BE2C (cell line): ENCODE measurements around the gene ATG2B.
A peak's percentile ranks its signal among the peaks of the same experiment; 100 is the strongest.

ENCODE experiments used
- DNase-seq: peaks from one replicate; pipeline ENCODE4 v3.0.0-alpha.2; 2020
- H3K27me3 ChIP-seq: fragments of 250-450 bp; sonication (Bioruptor Pico); 2 replicates; pipeline ENCODE4 v1.5.1; 2020; ENCODE audit warnings: mild to moderate bottlenecking
- H3K36me3 ChIP-seq: fragments of 250-450 bp; sonication (Bioruptor Pico); 2 replicates; pipeline ENCODE4 v1.5.1; 2020; ENCODE audit warnings: mild to moderate bottlenecking
- H3K4me1 ChIP-seq: fragments of 250-450 bp; sonication (Bioruptor Pico); 2 replicates; pipeline ENCODE4 v1.5.1; 2020
- H3K4me3 ChIP-seq: 2 replicates; pipeline ENCODE4 v1.5.1; 2011; ENCODE audit warnings: low read depth, low read length
- H3K9me3 ChIP-seq: fragments of 250-450 bp; sonication (Bioruptor Pico); 2 replicates; pipeline ENCODE4 v1.5.1; 2020
- TF ChIP-seq, protein P1 (sequence below): IDR thresholded peaks from 2 replicates; pipeline ENCODE4 v1.5.1; 2012; ENCODE audit warnings: mild to moderate bottlenecking, low read depth, low read length

ATG2B gene

GRCh38 chr14:96261772-96262655, 101.1 kb downstream of the ATG2B start:
- no peaks in the 10 kb centered on the region for H3K36me3 ChIP-seq
- TF ChIP-seq, protein P1, sequence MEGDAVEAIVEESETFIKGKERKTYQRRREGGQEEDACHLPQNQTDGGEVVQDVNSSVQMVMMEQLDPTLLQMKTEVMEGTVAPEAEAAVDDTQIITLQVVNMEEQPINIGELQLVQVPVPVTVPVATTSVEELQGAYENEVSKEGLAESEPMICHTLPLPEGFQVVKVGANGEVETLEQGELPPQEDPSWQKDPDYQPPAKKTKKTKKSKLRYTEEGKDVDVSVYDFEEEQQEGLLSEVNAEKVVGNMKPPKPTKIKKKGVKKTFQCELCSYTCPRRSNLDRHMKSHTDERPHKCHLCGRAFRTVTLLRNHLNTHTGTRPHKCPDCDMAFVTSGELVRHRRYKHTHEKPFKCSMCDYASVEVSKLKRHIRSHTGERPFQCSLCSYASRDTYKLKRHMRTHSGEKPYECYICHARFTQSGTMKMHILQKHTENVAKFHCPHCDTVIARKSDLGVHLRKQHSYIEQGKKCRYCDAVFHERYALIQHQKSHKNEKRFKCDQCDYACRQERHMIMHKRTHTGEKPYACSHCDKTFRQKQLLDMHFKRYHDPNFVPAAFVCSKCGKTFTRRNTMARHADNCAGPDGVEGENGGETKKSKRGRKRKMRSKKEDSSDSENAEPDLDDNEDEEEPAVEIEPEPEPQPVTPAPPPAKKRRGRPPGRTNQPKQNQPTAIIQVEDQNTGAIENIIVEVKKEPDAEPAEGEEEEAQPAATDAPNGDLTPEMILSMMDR = peak; percentile 18; the same call in 1 of the 2 replicates
- H3K4me3 ChIP-seq = no peak overlapping the region
- H3K27me3 ChIP-seq = no peaks in the 10 kb centered on the region
- H3K4me1 ChIP-seq = peaks cover 4% of the 10 kb centered on the region
- no peaks in the 10 kb centered on the region for H3K9me3 ChIP-seq
- DNase-seq = no peak

GRCh38 chr14:96261053-96261452, 102.1 kb downstream of the ATG2B start:
- Histone ChIP-seq H3K4me1 (no peaks in the 10 kb centered on the region; the same call in none of the 2 replicates), H3K36me3 (no peaks in the 10 kb centered on the region), H3K4me3 (no peak overlapping the region), H3K9me3 (no peaks in the 10 kb centered on the region), H3K27me3 (no peaks in the 10 kb centered on the region)
- TF ChIP-seq, protein P1 = no peak
- DNase-seq = no peak

DNA sequence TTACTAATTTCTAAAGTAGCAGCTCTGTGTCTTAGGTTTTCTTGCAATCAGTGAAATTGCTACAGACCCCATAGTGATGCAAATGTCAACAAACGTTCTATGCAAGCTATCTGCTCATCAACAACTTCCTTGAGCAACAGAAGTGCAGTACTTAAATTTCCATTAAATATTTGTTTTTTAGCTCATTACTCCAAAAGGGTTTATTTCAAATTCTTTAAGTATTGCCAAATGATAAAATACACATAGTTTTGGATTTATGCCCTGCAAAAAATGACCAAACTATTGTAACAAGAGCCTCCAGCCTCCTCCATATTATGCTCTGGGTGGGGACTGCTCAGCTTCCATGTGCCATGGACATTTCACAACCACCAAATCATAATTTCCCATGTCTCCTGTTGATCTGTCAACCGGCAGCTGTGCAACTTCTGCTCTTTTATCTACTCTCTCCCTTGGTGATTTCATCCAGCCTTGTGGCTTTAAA, 102.8 kb downstream of the ATG2B start:
- no peaks in the 10 kb centered on the region for H3K9me3 ChIP-seq
- TF ChIP-seq, protein P1 = no peak
- DNase-seq = no peak
- no peaks in the 10 kb centered on the region for H3K27me3 ChIP-seq
- no peaks in the 10 kb centered on the region; the same call in none of the 2 replicates for H3K4me1 ChIP-seq
- H3K36me3 ChIP-seq = no peaks in the 10 kb centered on the region
- no peak overlapping the region for H3K4me3 ChIP-seq

GRCh38 chr14:96257900-96258299, 105.2 kb downstream of the ATG2B start:
- Histone ChIP-seq H3K27me3 (no peaks in the 10 kb centered on the region), H3K4me1 (peaks cover under 1% of the 10 kb centered on the region), H3K4me3 (no peak overlapping the region), H3K9me3 (no peaks in the 10 kb centered on the region), H3K36me3 (no peaks in the 10 kb centered on the region)
- TF ChIP-seq, protein P1 = no peak
- DNase-seq = no peak

GRCh38 chr14:96257056-96257455, 106.1 kb downstream of the ATG2B start:
- no peak for DNase-seq
- TF ChIP-seq, protein P1 = no peak
- H3K27me3 ChIP-seq = no peaks in the 10 kb centered on the region
- peaks cover 7% of the 10 kb centered on the region for H3K4me1 ChIP-seq
- no peak overlapping the region for H3K4me3 ChIP-seq
- H3K36me3 ChIP-seq = no peaks in the 10 kb centered on the region
- H3K9me3 ChIP-seq = no peaks in the 10 kb centered on the region

DNA sequence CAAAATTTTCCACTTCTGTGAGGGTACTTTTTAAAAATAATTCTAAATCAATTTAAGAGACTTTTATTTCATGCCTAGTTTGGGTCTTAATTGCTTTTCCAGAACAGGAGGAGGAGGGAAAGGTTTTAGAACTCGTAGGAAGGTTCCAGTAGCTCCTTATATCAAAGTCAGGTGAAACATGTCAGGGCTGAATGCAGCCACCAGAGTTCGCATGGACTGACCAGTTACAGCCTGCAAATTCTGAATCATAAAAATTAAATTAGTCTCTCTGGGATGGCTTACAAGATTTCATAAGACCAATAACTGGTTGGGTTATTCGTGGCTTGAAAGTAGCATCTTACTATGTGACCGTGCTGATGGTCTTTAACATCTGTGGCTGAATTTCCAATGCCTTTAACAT, 106.7 kb downstream of the ATG2B start:
- no peaks in the 10 kb centered on the region for H3K36me3 ChIP-seq
- no peaks in the 10 kb centered on the region for H3K9me3 ChIP-seq
- H3K27me3 ChIP-seq = no peaks in the 10 kb centered on the region
- TF ChIP-seq, protein P1 = peak; percentile 39; the same call in 1 of the 2 replicates
- H3K4me1 ChIP-seq = peaks cover 7% of the 10 kb centered on the region
- no peak overlapping the region for H3K4me3 ChIP-seq
- no peak for DNase-seq
